ENCODE data around the gene RNU1-3.
"Not testable (repeated sequence)": the region's sequence is repeated elsewhere in the genome, so short reads cannot be mapped to it uniquely, and the experiment has no call there.

Gene RNU1-3

GRCh38 chr1:16666502-16667413 is at the start of gene RNU1-3:
Gene RNU1-3 (minus strand): TSS chr1:16666948.
- not testable (repeated sequence) for FAIRE-seq

DNA sequence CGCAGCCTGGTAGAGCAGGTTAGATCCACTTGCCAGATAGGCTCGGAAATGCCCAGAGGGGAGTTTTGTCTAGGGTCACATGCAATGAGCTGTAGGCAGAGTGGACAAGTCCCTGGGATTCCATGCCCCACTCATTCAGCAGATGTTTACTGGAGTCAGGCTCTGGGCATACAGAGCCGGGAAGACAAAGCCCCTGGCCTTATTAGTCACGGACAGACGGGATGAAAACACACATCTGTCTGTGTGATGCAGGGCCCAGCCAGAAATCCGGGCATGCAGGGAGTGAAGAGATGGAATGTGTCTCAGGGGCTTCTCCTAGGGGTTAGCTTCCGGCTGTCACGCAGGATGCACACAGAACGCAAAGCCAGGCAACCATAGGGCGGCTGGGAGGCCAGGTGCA is 46.7 kb upstream of the RNU1-3 start:
- FAIRE-seq: not testable (repeated sequence)

DNA sequence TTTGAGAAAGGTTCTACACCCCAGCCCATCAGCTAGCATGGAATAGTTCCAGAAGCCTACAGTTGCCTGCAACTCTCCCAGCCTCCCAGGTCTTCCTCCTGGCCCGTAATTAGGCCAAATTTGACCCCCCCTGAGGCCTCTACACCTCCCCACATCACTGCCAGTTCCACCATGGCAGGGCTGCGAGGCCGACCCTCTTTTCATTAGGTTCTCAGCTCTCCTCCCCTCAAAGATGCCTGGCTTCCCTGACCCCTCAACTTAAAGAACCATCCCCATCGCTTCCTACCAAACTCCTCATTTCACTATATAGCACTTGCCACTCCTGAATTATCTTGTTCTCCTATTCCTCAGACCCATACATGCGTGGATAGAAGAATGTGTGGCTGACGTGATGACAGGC is 46.2 kb upstream of the RNU1-3 start:
- not testable (repeated sequence) for FAIRE-seq

GRCh38 chr1:16712582-16712981 is 45.8 kb upstream of the RNU1-3 start:
- FAIRE-seq: not testable (repeated sequence)

GRCh38 chr1:16712131-16712530 is 45.4 kb upstream of the RNU1-3 start:
- not testable (repeated sequence) for FAIRE-seq

DNA sequence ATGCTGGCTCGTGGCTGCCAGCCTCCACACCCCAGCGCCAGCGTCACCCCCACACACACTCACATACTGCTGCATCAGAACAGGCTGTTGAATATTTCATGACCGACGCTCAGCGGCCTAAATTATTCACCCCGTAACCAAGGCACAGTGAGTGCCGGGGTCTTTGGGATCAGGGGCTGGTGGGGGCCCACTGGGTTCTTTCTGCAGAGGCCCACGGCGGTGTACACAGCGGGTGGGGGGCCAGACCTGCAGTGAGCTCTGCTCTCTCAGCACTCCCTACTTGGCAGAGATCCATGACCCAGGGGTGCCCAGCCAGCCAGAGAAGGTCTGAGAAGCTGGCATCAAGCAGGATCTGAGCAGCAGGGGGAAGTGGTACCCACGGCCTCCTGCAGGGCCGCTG is 43.9 kb upstream of the RNU1-3 start:
- not testable (repeated sequence) for FAIRE-seq

DNA sequence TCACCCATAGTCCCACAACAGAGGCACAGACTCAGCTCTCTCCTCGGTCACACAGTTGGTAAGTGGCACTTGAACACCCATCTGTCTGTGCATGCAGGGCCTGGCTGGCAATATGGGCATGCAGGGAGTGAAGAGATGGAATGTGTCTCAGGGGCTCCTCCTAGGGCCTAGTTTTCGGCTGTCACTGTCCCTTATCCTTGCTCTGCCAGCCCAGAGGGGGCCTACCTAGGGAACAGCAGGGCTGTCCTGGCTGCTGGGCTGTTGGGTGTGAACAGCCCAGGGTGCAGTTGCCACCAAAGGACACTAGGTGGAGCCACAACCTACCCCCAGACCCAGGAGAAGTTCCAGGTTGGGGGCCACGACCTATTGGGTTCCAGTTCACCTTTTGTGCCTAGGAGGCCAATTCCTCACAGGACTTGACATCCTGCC is 42.9 kb upstream of the RNU1-3 start:
- not testable (repeated sequence) for FAIRE-seq

- not testable (repeated sequence) for FAIRE-seq
Measured at GRCh38 chr1:16708704-16709103, 42.0 kb upstream of the RNU1-3 start.

DNA sequence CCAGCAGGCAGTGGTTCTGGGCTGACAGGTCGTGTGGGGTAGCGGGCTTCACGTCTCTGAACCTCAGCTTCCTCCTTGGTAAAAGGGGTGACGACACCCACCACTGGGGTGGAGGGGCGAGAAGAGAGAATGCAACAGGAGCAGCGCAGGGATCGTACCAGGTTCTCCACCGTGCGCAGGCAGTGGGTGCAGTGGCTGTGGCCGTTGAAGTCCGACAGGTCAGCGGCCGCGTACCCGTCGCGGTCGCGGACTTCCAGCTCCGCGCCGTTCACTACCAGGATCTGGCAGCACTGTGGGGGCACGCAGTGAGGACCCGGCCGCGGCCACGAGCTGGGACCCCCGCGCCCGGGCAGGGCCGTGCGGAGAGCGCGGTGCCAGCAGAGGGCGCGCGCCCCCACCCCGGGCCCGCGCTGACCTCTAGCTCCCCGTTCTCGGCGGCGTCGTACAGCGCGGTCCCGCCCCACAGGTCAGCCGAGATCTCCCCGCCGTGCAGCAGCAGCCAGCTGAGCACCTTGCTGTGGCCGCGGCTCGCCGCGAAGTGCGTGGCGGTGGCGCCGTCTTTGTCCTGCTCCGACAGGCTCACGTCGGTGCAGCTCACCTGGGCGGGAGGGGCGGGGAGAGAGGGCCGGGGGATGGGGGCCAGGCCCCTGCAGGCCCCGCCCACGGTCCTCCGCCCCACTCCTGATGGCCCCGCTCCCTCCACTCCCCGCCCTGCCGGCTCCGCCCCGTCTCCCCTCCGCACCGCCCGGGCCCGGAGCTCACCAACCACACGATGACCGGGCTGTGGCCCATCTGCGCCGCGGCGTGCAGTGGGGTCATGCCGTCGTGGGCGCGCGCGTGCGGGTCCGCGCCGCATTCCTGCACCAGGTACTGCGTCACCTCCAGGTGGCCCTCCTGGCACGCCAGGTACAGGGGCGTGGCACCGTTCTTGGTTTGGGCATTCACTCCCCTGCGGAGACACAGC is 40.7 kb upstream of the RNU1-3 start:
- not testable (repeated sequence) for FAIRE-seq

DNA sequence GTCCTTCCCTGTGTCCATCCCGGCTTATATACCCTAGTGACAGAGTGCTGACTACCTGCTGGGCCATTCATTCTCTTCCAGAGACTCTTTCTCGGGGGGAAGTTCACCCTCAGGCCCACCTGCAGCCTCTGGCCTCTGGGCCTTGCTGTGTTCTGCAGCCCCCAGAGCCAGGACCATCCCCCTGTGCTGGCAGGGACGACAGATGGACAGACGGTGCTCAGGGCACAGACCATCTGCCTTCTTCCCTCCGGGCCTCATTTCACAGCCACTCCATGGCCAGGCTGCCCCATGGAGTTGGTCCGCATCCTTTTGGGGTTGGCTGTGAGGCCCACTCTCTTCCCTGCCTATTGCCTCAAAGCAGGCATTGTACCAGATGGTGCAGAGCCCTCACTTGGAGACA is 39.6 kb upstream of the RNU1-3 start:
- not testable (repeated sequence) for FAIRE-seq

DNA sequence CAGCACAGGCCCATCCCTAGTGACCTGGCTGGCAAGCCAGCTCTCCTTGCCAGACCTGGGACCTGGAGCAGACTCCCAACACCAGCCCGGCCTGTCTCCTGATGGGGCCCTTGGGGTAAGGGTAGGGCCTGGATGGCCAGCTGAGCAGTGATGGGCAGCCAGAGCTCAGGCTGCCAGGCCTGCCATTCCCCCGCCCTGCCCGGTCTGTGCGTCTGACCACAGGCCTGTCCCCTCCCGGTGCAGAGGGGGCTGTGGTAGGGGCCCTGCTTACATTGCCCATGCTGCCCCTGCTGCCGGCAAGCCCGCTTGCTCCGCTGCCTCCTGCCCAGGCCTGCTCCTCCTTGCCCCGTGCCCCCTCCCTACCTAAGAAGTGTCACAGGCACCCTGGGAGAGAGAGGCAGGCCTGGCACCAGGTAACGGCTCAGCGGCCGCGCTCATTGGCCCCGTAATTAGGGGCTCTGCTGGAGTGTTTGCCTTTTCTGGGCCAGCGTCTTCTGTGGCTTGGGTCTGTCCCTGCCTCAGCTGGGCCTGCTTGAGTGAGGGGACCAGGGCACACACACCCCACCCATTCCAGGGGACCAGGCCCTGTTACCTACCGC is 37.9 kb upstream of the RNU1-3 start:
- not testable (repeated sequence) for FAIRE-seq

GRCh38 chr1:16704076-16704475 is 37.3 kb upstream of the RNU1-3 start:
- not testable (repeated sequence) for FAIRE-seq

GRCh38 chr1:16703602-16704001 is 36.9 kb upstream of the RNU1-3 start:
- not testable (repeated sequence) for FAIRE-seq

- not testable (repeated sequence) for FAIRE-seq
Measured at GRCh38 chr1:16703141-16703540, 36.4 kb upstream of the RNU1-3 start.

DNA sequence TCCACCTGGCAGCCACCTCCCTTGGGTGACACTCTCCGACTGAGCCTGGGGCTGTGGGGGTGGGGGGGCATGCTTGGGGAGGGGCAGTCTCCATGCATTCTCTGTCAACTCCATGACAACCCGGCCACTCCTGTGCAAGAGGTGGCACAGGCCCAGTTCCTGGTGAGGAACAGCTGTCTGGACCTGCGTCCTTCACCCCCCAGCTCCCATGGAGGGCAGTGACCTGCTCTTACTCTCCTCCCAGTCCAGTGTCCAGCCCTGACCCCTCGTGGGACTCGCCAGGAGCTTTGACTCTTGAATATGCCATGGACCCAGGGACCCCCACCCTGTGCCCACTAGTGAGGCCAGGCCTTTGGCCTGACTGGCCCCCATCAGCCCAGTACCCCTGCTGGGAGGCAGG is 35.5 kb upstream of the RNU1-3 start:
- FAIRE-seq: not testable (repeated sequence)

DNA sequence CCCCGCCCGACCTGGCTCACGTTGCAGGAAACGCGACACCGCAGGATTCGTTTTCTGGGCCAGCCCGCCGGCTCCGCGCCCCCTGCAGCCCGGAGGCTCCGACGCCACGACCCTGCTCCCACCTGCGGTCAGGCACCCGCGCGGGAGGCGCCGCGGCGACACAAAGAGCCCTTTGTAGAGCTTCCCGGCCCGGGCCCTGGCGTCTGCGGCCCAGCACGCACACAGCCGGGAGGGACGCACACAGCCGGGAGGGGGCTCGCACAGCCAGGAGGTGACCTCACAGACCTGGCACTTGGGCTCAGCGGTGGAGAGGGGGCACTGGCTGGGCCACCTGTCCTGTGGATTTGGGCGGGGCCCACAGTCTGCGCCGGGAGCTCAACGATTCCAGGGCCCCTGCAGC is 34.4 kb upstream of the RNU1-3 start:
- FAIRE-seq: not testable (repeated sequence)

DNA sequence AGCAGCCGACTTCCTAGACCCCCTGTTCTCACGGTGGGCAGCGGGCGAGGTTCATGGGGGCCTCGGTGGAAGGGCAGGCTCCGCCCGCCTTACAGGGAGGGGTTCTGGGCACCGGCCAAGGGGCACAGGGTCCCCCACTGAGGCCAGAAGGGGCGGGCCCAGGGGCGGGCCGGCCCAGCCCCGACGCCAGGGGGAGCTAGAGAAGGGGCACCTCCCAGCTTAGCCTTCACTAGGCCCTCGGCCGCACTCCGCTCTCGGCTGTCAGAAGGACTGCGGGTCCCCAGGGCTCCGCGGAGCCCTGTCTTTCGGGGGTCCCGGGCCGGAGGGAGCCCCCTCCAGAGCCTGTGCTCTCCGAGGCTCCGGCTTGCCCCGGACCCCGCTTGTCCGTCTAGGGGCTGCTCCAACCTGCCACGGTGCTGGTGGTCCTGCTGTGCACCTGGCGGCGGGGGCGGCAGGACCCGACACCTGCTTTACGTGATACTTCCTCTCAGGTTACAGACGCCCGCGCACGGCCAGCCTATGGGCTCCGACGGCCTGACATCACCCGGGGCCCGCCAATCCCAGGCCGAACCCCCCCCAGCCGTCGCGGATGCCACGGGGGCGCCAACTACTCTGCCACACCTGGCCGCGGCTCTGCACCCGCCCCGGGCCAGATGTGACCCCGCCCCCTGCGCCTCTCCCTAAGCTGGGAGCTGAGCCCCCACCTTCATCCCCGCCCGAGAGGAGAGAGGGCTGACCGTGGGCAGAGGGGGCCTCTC is 33.6 kb upstream of the RNU1-3 start:
- not testable (repeated sequence) for FAIRE-seq

GRCh38 chr1:16699440-16699839 is 32.7 kb upstream of the RNU1-3 start:
- FAIRE-seq: not testable (repeated sequence)

DNA sequence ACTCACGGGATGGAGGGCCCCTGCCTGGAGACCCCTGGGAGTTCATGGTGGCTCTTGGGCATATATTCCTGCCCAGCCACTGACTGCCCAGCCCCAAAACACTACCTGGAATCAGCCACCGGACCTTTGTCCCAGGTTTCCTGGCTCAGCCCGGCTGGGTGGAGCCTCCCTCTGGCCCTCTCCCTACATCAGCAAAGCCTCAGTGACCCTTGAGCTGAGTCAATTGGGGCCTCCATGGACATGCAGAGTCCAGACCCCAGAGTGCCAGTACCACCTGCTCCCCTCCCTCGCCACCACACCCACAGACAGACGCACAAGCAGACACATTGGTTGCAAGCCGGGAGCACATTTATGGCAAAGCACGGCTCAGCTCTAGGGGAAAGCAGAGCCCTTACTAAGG is 30.4 kb upstream of the RNU1-3 start:
- FAIRE-seq: not testable (repeated sequence)

- FAIRE-seq: not testable (repeated sequence)
Measured at GRCh38 chr1:16696507-16697150, 29.9 kb upstream of the RNU1-3 start.

DNA sequence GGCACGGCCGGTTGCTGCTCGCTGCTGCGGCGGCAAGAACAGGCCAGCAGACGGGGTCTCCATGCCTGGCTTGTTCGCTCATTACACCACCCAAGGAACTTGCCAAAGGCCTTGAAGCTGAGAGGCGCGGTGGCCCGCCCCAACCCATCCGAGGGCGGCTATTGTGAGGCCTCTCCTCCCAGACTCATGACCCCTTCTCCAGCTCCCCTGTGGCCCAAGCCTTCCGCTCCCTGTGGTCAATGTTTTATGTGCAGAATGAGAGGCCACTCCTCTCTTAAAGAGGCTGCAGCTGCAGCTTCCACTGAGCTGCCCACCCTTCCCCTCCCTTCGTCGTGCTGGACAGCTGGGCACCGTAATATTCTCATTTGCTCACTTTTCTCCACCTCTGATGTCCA is 27.6 kb upstream of the RNU1-3 start:
- FAIRE-seq: not testable (repeated sequence)

All from TTC549 (cell line).